Caki2 (cell line): ENCODE results near the gene IQGAP2. TPM values are rescaled to one million over a fixed set of nuclear protein-coding genes. Genes with fewer than 3 reads are reported as not detected.
"Not testable (repeated sequence)": the region's sequence is repeated elsewhere in the genome, so short reads cannot be mapped to it uniquely, and the experiment has no call there.

Experiments used
- DNase-seq: peaks from one replicate; pipeline ENCODE4 v3.0.0-alpha.2; 2015; ENCODE audit warnings: low read depth
- in situ Hi-C: cut with HindIII; loops from 2 replicates; pipeline ENCODE4 v1.10.0; 2016; ENCODE audit warnings: low sequenced_read_pairs, low pct_unique_long_range_greater_than_20kb, mixed read lengths
- total RNA-seq: library from RNA; depleted of rRNA; stranded (reverse); fragments of >200 nt; shearing (Covaris generic); gene quantifications from 2 replicates; pipeline ENCODE4 v1.2.3, GENCODE V29; 2014; ENCODE audit warnings: low replicate concordance

The IQGAP2 gene
- total RNA-seq, 1 experiment from 2014 or later, result 0.20 TPM

DNA sequence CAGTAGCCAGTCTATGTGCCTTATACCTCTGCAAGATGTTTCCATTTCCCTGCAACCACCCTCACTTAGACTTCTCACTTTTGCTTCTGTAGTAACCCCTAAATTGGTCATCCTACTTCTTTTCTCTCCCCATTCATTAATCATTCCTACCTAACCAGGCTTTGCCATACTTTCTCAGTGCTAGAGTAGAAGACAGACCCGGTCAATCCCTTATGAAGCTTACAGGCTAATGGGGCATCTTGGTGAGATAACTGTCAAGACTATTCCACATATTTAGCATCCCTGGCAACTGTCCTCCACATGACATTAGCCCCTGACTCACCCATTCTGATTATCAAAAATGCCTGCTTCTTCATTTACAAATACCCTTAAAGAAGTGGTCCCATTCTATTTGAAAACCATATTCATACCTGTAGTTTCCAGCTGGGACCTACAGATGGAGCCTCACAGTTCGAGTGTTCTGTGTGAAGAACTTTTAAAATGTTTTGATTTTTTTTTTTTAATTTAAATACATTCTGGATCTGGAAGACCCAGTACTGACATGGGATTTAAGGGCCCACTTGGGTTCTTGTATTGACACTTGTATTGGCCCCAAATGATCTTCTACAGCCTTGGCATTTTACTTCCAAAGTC is 199.1 kb downstream of the IQGAP2 start:
- in situ Hi-C loops, result no loop called here
- DNase-seq, result no peak

DNA sequence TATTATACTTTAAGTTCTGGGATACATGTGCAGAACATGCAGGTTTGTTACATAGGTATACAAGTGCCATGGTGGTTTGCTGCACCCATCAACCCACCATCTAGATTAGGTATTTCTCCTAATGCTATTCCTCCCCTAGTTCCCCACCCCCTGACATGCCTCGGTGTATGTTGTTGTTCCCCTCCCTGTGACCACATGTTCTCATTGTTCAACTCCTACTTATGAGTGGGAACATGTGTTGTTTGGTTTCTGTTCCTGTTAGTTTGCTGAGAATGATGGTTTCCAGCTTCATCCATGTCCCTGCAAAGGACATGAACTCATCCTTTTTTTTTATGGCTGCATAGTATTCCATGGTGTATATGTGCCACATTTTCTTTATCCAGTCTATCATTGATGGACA is 200.9 kb downstream of the IQGAP2 start:
- DNase-seq, in situ Hi-C loops: not testable (repeated sequence)

DNA sequence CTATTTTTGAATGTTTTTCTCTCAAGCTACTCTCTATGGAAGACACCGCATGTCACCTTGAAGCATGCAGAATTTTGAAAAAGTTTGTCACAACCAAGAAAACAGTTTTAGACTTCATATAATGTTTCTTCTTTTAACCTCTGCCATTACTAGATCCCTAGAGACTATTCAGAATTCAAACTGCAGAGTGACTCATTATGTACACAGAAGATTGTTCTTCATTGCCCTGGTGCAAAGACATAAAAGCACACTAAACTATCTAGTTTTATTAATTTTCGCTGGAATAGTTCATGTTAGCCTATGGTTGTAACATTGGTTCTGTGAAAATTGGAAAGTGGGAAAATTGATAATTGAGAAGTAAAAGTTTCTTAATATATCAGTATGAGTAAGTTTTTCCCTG is 201.8 kb downstream of the IQGAP2 start:
- DNase-seq, result no peak
- in situ Hi-C loops, result no loop called here

DNA sequence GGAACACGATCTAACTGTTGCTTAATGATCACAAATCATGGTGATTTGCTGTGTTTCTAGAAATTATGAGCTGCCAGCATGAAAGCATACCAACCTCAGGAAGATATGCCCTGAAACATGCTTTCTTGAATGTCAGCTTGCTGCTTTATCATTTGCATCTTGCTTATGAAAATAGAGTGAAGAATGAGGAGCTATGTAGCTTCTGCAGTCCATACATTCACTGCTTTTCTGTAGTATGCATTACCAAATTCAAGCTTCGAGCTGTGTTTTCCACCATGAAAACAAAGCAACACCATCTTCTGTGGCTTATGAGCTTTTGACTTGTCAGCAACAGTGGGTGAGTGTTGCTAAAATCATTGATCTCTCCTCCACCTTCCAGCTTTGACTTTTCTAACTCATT is 203.6 kb downstream of the IQGAP2 start:
- DNase-seq, result no peak
- in situ Hi-C loops, result no loop called here

DNA sequence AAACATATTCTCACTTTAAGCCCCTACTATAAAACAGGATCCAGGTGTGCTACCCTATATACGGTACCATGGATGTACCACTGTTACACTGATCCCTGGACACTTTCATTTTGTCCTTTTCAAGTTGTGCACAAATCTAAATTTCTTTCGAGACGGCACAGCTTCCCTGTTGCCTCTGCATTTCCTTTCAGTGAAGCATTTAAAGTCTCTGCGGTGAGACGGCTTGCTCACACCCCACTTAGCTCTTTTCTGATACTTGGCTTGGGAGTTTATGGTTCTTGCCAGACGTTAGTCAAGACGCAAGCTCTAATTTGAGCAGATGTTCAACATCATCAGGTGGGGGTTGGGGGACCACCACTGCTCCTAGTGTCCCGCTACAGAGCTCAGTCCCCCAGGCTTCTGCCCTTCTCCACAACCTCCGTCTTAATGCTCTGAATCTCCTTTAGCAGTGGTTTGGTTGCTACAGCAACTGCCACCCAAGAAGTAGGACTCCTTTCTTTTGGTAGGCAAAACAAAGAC is 204.3 kb downstream of the IQGAP2 start:
- in situ Hi-C loops, result no loop called here
- DNase-seq, result no peak

DNA sequence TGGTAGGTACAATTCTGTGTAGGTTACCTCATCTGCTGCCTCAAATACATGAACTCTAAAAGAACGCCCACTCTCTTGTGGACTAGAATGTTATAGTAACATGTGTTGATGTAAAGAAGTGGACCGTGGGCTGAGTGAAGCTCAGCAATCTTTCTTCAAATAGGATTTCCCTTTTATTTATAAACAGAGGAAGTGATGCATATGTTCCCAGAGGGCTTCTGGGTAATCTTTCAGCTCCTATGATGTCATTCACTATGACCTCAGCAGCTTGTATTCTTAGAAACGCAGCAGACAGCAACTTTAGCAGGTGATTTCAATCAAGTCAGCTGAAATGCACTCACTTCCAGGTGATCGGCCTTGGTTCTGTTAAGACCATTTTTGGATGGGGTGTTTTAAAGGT is 205.7 kb downstream of the IQGAP2 start:
- no peak for DNase-seq
- in situ Hi-C loops, result no loop called here

DNA sequence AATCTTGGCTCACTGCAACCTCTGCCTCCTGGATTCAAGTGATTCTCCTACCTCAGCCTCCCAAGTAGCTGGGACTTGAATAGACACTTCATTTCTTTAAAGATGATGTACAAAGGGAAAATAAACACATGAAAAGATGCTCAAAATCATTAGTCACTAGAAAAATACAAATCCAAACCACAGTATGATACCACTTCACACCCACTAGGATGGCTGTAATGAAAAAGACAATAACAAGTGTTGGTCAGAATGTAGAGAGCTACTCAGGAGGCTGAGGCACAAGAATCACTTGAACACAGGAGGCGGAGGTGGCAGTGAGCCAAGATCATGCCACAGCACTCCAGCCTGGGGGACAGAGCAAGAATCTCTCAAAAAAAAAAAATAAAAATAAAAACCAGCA is 207.1 kb downstream of the IQGAP2 start:
- DNase-seq, result no peak
- in situ Hi-C loops, result no loop called here

DNA sequence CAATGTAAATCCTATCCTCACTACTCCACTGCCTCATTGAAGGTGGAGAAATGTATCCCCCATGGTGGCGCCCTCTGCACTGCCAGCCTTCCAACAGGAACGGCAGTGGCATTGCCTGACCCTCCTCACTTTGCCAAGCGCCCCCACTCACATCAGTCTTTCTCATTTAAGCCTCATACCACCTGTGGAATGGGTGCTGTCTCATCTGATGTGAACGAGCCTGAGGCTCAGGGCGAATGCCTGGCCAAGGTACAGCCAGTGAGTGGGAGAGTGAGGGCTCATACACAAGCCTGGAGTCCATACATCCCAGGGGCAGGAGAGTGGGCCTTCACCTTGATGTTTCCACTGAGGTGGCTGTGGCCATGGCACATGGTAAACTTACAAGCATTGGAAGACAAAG is 209.9 kb downstream of the IQGAP2 start:
- DNase-seq, result no peak
- in situ Hi-C loops, result no loop called here

DNA sequence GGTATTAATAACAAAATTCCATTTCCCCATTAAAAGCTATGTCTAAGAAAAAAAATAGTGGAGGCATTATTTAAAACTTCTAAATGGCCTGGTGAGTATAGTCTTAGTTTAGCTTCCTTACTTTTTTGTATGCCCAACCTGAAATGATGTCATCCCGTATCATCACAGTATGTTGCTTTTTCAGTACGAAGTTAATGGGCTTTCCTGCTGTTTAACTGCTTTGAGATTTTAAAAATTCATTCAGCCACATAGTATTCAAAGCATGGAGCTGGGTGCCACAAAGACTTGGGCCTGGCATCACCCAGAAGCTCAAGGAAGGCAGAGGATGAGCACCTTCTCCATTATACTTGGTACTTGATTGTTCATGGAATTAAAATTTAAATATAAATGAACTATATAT is 212.7 kb downstream of the IQGAP2 start:
- no peak for DNase-seq
- in situ Hi-C loops, result no loop called here

DNA sequence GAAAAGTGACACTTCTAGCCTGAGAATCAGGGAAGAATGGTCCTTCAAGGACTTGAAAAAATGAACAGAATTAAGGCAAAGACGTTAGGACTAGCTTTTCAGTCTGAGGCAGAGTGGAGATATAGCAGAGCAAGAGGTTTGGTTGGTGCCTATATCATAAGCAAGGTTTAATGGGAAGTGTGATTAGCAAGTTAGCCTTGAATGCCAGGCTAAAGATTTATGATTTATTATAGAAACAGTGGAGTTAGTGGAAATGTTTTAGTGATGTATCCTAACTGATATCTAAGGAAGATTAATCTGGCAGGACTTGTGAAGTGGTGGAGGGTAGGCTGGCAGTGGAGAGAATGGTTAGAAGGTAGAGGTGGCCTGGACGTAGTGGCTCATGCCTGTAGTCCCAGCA is 213.1 kb downstream of the IQGAP2 start:
- in situ Hi-C loops, result no loop called here
- no peak for DNase-seq

DNA sequence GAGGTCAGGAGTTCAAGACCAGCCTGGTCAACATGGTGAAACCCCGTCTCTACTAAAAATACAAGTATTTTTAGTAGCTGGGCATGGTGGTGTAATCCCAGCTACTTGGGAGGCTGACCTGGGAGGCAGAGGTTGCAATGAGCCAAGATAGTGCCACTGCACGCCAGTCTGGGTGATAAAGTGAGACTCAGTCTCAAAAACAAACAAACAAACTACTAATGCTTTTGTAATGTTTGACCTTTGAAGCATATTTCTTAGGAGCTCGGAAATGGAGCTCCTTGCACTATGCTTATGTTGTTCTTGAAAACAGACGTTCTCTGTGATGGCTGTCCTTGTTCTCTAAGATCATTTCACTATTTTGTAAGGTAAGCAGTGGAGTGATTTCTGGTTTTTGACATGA is 214.1 kb downstream of the IQGAP2 start:
- DNase-seq, result no peak
- in situ Hi-C loops, result no loop called here

DNA sequence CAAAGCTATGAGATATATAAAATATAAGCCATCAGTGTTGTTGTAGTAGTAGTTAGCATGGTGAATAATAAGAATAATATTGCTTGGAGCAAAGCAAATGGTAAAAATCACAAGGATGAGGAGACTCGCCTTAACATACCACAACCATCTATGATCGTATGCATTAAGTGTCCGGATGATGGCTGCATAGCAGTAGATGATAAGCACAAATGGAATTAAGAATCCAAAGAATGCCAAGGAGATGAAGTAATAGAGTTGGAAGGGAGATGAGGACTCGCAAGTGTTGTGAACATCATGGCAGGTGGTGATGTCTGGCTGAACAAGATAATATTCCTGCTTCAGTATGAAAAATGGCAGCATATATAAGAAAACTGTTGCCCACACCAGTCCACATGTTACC is 214.6 kb downstream of the IQGAP2 start:
- no peak for DNase-seq
- in situ Hi-C loops, result no loop called here

DNA sequence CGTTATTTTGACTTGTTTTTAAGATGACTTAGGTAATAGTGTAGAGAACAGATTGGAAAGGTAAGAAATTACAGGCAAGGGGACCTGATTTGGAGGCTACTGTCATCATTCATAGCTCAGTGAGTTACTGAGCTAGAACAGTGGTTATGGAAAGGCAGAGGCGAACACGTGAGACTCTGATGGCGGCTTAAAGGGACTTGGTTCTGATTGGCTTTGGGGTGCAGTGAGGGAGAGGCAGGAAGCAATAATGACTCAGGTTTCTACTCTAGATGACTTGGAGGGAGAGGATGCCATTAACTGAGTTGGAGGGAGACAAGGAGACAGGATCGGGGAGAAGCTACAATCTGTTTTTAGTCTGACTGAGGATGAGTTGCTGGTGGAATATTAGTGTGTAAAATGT is 217.1 kb downstream of the IQGAP2 start:
- no peak for DNase-seq
- in situ Hi-C loops, result no loop called here

DNA sequence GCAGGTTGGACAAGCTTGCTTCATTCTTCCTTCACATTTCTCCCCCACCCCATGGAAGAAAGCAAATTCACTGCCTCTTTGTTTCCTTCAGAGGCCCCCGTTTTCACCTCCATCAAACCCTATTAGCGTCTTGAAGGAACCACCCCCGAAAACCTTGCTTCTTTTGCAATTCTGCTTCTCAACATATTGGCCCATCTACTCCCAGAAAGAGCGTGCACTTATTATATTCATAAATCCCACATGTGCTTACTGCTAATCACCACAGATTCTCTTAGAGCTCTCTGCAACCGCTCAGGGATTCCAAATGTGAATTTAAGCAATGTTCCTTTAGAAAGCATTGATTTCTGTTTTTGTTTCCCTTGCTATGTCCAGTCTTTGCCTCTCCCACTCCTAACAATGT is 219.0 kb downstream of the IQGAP2 start:
- in situ Hi-C loops, result no loop called here
- DNase-seq, result no peak

DNA sequence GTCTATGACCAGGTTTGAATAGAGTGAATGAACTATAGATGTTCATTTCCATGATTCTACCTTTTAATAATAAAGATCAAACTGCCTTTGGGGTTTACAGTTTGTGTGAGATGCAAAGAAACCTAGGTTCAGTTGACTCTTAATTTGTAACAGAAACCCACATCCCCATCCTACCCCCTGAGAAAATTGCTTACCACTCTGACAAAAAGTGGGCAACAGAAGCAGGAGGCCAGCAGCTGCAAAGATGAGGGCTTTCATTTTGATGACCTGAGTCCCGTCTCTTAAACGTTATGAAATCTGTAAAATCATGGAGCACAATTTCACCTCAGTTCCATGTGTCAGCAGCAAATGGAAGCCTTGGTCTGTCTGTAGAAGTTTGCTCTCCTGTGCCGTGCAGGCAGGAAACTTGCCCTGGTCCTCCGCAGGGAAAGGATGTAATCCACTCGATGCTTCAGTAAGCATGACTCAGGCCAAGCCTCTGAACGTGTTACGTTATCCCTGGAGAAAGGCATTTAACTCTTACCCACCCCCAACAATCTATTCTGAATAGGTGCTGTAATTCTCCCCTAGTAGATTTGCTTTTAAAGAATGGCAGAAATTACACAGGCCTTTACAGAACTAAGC is 220.0 kb downstream of the IQGAP2 start, which contains the start of gene F2RL2:
Gene F2RL2, minus strand, starts transcription at position 431 of the 624 bp plus-strand sequence. Its CDS starts 173 bp downstream, at position 258.
- in situ Hi-C loops, result no loop called here
- DNase-seq, result peak; percentile 71

DNA sequence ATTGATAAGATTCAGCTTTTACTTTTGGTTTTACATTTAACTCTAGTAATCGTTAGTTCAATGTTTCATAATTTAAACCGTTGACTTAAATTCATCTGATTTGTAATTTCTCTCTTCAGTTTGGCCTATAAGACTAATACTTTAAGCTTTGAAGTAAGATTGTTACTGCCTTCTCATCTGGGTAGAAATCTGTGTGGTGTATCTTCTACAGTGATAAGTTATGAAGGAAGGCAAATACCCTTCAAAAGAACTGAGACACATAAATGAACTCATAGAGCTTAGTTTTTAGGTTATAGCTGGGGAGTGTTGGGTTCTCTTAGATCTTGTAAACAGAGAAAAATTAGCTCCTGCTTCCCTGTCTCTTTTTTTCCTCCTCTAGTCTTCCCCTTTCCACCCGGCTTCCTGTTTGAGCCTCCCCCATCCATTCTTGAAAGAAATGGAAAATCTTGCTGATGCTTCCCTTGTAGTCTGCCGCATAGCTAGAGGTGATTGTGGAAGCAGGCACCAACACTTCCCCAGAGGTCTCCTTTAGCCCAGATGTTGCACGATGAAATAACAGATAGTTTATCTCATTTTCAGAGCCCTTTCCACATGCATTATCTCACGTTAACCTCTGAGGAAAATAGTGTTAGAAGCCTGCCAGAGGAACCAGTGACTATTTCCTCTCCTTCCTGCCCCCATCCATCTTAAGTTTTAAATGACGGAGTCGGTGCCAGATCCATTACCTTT is 222.2 kb downstream of the IQGAP2 start:
- in situ Hi-C loops, result no loop called here
- no peak for DNase-seq

DNA sequence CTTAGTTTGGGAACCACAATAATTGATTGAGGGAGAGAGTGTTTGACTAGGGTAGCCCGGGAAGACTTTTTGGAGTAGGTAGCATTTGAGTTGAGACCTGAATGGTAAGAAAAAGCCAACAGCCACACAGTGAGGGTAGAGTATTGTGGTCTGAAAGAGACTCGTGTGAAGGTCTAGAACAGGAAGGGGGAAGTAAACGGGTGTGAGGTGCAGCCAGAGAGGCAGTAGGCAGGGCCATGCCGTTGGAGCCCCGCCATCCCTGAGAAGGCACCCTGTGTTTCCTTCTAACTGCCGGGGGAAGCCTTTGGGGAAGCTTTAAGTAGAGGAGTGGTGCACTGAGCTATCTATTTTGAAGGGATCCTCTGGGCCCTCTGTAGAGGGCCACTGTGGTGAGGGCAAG is 223.7 kb downstream of the IQGAP2 start:
- no peak for DNase-seq
- in situ Hi-C loops, result no loop called here

DNA sequence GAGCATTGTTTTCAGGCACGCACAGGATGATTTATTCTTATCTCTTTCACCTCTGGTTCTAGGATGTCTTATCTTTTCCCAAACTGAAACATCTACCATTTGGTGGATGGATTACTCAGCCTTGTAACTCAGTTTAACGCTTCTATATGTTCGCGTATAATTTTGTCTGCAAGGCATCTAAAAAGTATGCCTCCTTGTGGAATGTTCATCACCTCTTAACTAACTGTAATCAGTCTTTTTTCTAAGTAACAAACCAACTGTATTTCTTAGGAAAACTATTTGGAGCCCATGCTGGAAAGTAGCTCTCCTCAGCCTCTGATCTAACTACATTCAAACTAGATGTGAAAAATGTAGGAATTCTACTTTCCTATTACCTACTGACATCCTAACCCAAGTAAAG is 231.6 kb downstream of the IQGAP2 start:
- no peak for DNase-seq
- in situ Hi-C loops, result no loop called here

DNA sequence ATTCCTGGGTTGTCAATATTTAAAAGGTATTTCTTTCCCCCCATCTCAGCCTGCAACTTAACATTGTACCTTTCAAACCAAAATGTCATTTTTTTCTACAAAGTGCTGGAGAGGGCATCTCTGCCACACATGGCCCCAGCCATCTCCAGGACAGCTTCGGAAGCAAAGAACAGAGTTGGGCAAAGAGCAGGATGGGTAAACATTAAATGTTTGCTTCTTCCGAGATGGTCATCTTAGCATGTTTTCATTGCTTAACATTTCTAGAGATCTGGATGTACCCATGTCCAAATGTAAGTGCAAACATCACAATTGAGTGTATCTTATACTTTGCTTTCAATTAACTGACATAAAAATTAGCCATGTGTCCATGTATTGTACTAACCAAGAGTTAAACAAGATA is 234.4 kb downstream of the IQGAP2 start:
- DNase-seq, result no peak
- in situ Hi-C loops, result no loop called here
